ENCODE measurements around the gene ADAMTSL5.
A peak's percentile ranks its signal among the peaks of the same experiment; 100 is the strongest.
"Not testable (repeated sequence)": the region's sequence is repeated elsewhere in the genome, so short reads cannot be mapped to it uniquely, and the experiment has no call there.

ADAMTSL5 gene

GRCh38 chr19:1529430-1529816 is 16.6 kb upstream of the ADAMTSL5 start:
- DNase-seq = no peak

GRCh38 chr19:1528596-1529429 is 16.0 kb upstream of the ADAMTSL5 start:
- DNase-seq = no peak

- no peak for DNase-seq
Observed at GRCh38 chr19:1527650-1528309, 15.0 kb upstream of the ADAMTSL5 start.

GRCh38 chr19:1526979-1527649 is 14.3 kb upstream of the ADAMTSL5 start:
- no peak for DNase-seq

GRCh38 chr19:1526066-1526778 is 13.4 kb upstream of the ADAMTSL5 start:
- DNase-seq = no peak

- no peak for DNase-seq
Observed at GRCh38 chr19:1525343-1525742, 12.5 kb upstream of the ADAMTSL5 start.

GRCh38 chr19:1524972-1525325 is 12.1 kb upstream of the ADAMTSL5 start:
- DNase-seq = no peak

- DNase-seq = no peak
Observed at GRCh38 chr19:1524287-1524971, 11.6 kb upstream of the ADAMTSL5 start.

- DNase-seq = no peak
Observed at GRCh38 chr19:1523412-1524286, 10.8 kb upstream of the ADAMTSL5 start, which contains the start of gene PLK5. Gene PLK5 (plus strand): TSS chr19:1524077. CDS start chr19:1526997, 2,920 bp downstream.

GRCh38 chr19:1522838-1523237 is 10.0 kb upstream of the ADAMTSL5 start:
- no peak for DNase-seq

- no peak for DNase-seq
Observed at GRCh38 chr19:1522061-1522460, 9.2 kb upstream of the ADAMTSL5 start.

- no peak for DNase-seq
Observed at GRCh38 chr19:1521636-1522035, 8.8 kb upstream of the ADAMTSL5 start.

GRCh38 chr19:1520203-1520780 is 7.5 kb upstream of the ADAMTSL5 start:
- no peak for DNase-seq

- DNase-seq = not testable (repeated sequence)
Observed at GRCh38 chr19:1519802-1520201, 7.0 kb upstream of the ADAMTSL5 start.

- DNase-seq = no peak
Observed at GRCh38 chr19:1518471-1518870, 5.7 kb upstream of the ADAMTSL5 start.

- no peak for DNase-seq
Observed at GRCh38 chr19:1516395-1516753, 3.6 kb upstream of the ADAMTSL5 start.

- no peak for DNase-seq
Observed at GRCh38 chr19:1514986-1515721, 2.3 kb upstream of the ADAMTSL5 start.

- no peak for DNase-seq
Observed at GRCh38 chr19:1514295-1514661, 1.5 kb upstream of the ADAMTSL5 start.

- DNase-seq = peak; percentile 47
Observed at GRCh38 chr19:1513499-1514294, 878 bp upstream of the ADAMTSL5 start.

Data from activated effector memory CD4-positive, alpha-beta T cell treated with Interleukin-2 at 50 U/mL for 16 hours (primary cell).